HG03060 (cell line): Measurements from ENCODE around the gene BAIAP2.

Source experiments
- ATAC-seq: cut with Tn5 transposase; IDR thresholded peaks from one replicate; pipeline ENCODE4 v1.9.1; 2021; ENCODE audit warnings: low read depth, moderate number of reproducible peaks; ENCODE audit not compliant: unreplicated experiment

Gene BAIAP2

GRCh38 chr17:81082177-81083073 lies 47.5 kb downstream of the BAIAP2 start:
- ATAC-seq: no peak

- no peak for ATAC-seq
These were observed 48.3 kb downstream of the BAIAP2 start for GRCh38 chr17:81083125-81083765.

DNA sequence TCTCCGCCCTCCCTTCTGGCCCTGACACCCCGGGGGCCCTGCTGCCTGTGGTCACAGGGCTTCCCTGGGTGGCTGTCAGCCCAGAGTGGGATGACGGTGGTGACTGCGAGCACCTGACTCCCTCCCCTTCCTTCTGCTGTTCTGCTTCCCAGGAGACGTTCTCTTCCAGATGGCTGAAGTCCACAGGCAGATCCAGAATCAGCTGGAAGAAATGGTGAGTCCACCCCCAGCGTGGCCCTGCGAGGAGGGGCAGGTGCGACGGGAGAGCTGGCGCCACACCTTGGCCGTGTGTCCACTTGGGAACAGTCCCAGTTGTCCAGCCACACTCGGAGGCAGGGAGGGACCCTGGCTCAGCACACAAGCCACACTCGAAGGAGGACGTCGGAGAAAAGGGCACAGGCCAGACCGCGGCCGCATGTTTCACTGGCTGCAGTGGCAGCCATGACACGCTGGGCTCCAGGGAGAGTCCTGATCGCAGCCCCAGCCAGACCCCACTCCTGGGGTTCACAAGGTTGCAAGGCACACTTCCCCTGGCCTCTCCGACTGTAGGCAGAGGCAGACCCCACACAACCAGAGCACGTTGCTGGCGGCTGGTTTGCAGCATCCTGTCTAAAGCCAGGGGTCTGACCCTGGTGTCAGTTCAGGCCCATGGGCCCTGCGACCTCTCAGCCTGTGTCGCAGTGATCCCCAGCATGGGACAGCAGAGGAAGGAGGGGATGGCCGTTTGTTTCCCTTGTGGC lies 49.9 kb downstream of the BAIAP2 start:
- ATAC-seq: no peak

- ATAC-seq: no peak
These were observed 50.5 kb downstream of the BAIAP2 start for GRCh38 chr17:81085420-81085911.

DNA sequence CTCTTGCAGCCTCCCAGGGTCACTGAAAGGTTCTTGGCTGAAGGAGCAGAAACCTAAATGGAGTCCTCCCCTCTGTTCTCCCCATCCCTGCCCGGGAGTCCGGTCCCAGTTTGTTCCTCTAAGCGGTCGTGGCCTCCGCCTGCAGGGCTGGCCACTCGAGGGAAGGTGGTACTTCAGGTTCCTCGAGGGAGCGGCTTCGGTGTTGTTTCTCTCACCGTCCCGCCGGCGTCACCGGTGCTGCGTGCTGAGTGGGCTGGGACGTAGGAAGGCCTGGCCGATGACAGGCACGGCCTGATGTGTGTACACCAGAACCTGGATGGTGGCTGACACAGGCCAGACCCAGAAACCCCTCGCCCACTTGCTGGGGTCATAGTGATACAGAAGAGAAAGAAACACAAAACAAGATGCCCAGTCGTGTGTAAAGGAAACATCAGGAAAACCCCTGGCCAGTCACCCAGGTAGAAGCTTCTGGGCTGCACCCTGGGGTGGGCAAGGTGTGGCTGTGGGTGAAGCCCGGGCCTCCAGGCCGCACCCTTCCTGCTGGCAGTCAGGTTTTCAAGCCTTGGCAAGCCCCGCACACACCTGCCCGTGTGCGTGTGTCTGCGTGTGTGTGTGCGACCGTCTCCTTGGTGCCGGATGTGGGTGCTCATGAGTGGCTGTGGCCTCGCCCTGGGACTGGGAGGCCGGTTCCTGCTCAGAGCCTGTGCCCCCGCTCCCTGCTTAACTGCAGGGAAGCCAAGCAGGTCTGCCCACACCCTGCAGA lies 52.0 kb downstream of the BAIAP2 start:
- ATAC-seq: no peak

DNA sequence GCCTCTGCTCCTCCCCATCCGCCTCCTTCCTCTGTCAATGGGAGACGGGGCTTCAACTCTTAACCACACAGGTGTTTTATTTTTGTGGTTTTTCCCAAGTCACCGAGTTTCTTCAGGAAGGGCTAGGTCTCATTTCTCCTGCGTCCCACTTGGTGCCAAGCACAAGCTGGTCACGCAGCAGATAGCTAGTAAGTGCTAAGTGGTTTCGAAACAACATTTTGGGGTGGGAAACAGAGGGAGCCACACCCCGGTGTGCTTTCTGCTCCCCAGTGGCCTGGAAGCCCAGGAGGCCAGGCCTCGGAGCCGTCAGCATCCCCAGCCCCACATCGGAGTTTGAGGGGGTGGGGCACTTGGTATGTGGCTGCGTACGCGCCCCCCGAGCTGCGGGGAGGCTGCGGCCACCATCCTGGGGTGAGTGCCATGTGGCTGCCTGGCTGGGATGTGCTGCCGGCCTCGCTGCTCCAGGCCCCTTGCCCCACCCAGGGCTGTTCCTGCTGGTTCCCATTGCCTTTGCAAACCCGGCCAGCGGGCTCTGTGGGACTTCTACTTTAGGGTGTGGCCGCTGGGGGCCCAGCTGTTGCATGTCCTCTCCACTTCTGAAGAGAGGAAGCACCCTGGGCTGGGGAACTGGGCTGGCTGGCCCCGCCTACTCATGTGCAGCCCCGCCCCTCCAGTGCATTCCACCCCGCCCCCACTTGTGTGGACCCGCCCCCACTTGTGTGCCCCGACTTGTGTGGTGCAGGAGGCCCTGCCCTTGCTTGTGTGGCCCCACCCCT lies 55.6 kb downstream of the BAIAP2 start:
- no peak for ATAC-seq

- no peak for ATAC-seq
These were observed 56.2 kb downstream of the BAIAP2 start for GRCh38 chr17:81091154-81091553.

DNA sequence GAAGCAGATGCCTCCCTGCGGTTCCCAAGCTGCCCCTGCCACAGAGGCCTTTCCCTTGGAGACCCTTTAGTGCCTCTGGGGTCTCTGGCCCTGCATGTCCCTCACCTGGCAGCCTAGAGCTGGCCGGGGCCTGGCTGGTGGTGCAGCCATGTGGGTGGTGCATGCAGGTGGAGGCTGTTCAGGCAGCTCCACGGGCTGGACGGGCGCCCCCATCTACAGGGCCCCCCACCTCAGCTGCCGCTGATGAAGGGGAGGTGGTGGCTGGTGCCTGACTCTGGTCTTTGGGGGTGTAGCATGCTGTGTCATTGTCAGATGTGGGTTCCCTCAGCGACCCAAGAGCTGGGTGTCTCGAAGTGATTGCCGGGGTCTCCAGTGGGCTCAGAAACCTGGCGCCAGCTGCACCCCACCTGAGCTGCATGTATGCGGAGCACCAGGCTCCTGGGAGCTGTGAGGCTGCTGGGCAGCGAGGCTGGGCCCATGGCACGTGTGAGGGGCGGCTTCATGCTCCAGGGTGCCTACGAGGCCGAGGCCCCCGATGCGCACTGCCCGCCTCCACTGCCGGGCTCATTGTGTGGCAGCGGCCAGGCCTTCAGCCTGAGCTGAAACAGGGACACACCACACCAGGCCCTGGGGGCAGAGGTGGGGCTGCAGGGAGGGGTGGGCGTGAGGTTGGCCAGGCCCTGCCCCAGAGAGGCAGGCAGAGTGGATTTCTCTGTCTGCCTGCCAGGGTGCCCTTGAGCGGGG lies 57.0 kb downstream of the BAIAP2 start:
- ATAC-seq: no peak

- no peak for ATAC-seq
These were observed 57.7 kb downstream of the BAIAP2 start for GRCh38 chr17:81092518-81093095.

GRCh38 chr17:81093619-81094508 lies 58.9 kb downstream of the BAIAP2 start:
- no peak for ATAC-seq

GRCh38 chr17:81094509-81095382 lies 59.8 kb downstream of the BAIAP2 start:
- ATAC-seq: no peak

DNA sequence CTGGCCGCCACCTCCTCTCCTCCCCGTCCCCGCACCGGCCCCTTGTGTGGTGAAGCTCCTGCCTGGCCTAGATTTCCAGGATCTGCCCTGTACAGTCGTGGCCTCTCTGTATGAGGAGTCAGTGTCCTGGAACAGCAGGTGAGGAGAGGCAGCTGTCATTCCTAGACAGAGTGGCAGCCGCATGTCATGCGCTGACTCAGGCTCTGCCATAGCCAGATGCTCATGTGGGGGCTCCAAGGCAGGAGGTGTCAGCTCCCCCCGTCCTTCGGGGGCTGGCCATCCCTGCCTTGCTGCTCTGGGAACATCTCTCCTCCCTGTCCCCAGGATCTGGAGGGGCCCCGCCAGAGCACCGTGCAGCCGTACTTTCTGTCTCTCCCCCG lies 60.4 kb downstream of the BAIAP2 start:
- ATAC-seq: no peak

- no peak for ATAC-seq
These were observed 61.8 kb downstream of the BAIAP2 start for GRCh38 chr17:81096741-81097133.

DNA sequence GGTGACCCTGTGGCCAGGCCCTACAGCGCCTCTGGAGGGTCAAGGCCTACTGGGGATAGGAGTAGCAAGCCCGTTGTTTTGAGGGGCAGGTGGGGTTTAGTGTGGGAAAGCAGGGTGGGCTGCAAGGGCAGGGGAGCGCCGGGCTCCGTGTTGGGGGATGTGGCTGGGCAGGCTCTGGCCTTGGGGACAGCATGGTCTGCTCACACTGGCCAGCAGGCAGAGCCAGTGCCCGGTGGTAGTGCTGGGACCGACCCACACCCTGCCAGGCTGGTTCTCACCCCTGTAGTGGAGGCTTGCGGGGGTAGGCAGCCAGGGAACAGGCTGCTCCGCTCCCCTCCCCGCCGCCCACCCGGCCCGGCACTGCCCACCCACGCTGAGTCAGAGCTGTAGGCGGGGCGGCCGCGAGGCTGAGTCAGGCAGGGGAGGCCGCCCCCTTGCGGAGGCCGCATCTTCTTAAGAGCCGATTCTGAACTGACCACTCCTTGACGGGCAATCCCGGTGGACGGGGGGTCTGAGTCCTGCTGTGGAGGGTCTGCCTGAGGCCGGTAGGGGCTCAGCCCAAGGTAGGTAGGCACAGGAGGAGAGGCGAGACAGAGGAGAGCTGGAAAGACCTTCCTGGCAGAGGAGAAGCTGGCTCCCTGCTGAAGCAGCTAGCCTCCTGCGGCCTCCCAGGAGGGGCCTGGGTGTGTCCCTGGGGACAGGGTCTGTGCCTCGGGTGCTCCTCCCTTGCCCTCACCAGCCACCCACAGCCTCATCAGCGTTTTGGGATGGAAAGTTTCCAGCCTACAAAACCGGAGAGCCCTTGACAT lies 62.4 kb downstream of the BAIAP2 start:
- no peak for ATAC-seq

DNA sequence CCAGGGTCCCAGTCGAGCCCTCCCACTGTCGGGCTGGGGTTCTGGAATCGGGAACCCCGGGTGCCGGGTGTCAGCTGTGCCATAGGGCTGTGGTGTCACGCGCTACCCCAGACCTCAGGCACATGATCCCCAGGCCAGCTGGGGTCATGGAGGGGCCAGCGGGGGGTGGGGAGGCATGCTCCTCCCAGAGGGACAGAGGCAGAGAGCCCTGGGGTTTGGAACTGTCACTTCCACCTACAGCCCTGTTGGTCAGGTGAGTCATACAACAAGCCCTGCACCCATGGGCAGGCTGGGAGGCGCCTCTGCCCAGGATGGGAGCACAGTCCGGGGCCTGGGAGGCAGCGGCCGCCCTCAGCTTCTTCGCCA lies 63.0 kb downstream of the BAIAP2 start:
- ATAC-seq: no peak

DNA sequence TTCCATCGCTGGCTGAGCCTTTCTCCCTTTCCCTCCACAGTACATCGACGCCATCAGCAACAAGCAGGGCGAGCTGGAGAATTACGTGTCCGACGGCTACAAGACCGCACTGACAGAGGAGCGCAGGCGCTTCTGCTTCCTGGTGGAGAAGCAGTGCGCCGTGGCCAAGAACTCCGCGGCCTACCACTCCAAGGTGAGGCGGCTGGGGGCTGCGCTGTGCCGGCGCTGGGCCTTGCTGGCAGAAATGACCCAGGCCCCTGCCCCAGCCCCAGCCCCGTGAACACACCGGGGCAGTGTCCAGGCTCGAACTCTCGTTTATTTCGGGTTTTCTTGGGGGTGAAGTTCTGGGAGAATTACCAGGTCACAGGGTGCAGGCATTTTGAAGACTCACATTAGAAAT lies 64.9 kb downstream of the BAIAP2 start:
- no peak for ATAC-seq
